ENCODE measurements around the gene TRAPPC12. TPM values are rescaled to one million over a fixed set of nuclear protein-coding genes. Genes with fewer than 3 reads are reported as not detected.

Gene TRAPPC12
- total and polyA plus RNA-seq, 8 donors: 46.6 to 158 (median 70.7) TPM

DNA sequence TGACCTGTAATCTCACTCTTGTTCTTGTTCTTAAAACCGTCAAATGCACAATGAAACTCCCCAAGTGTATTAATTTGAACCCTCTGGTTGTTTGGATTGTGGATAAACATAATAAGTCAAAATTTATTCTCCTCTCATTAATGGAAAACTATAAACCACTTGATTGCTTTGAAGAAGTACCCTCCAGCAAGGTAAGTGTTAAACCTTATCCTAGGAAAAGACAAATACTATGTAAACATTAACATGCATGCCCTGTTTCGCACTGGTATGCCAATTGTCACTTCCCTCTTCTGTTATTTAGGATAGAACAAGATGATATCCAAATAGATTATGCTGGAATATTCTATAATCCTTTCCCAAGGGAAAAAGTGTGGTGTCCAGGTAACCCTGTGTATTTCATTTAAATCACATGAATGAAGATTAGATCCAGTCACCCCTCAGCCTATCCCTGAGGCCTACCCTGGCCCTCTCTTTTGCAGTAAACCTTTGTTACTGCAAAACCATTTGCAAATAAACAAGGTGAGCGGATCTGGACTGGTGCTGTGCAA, 138.5 kb downstream of the TRAPPC12 start:
- H3K4me3 ChIP-seq: peak overlapping the region; percentile 80 to 97 (median 92)
- H3K27ac ChIP-seq: peak overlapping the region; percentile 95 to 100 (median 100)

GRCh38 chr2:3518496-3519254, 139.2 kb downstream of the TRAPPC12 start:
- WGBS, 5 donors: 0 to 1% (median 0%) methylated on average over 29 to 67 of the region's 67 CpGs
- Histone ChIP-seq H3K4me1 (peaks cover 32 to 61% (median 47%) of the 10 kb centered on the region in 4 donors), H3K27me3 (no peaks in the 10 kb centered on the region), H3K9me3 (peaks cover 0 to 5% (median 0%) of the 10 kb centered on the region in 4 donors), H3K27ac (peak overlapping the region; percentile 95 to 100 (median 100)), H3K4me3 (peak overlapping the region; percentile 80 to 97 (median 92)), H3K36me3 (peaks cover 4 to 11% (median 7%) of the 10 kb centered on the region in 4 donors)
- peak; percentile 97 to 100 for DNase-seq
- TF ChIP-seq POLR2AphosphoS5 (IDR thresholded peaks at IDR 0.05) (peak in 2 of 3 donors; percentile 72 to 89), EP300 (IDR thresholded peaks at IDR 0.05) (no peak), POLR2A (IDR thresholded peaks at IDR 0.05) (no peak), CTCF (IDR thresholded peaks at IDR 0.05) (no peak)
- intact Hi-C loops (cut with DNase I; ENCODE audit: low total_unique reads): no loop called here

More for the DNA sequence above, 138.5 kb downstream of the TRAPPC12 start:
- TF ChIP-seq POLR2A (IDR thresholded peaks at IDR 0.05): no peak
- TF ChIP-seq POLR2AphosphoS5 (IDR thresholded peaks at IDR 0.05): no peak
- no peak for TF ChIP-seq CTCF (IDR thresholded peaks at IDR 0.05)
- TF ChIP-seq EP300 (IDR thresholded peaks at IDR 0.05): no peak
- no peaks in the 10 kb centered on the region for H3K27me3 ChIP-seq
- intact Hi-C loops (cut with DNase I; ENCODE audit: low total_unique reads): no loop called here
- DNase-seq: no peak
- WGBS, 5 donors: 20 to 24% (median 23%) methylated on average over 3 of the region's 3 CpGs
- H3K9me3 ChIP-seq: peaks cover 0 to 5% (median 0%) of the 10 kb centered on the region in 4 donors
- peaks cover 28 to 54% (median 44%) of the 10 kb centered on the region in 4 donors for H3K4me1 ChIP-seq
- H3K36me3 ChIP-seq: peaks cover 8 to 18% (median 14%) of the 10 kb centered on the region in 4 donors

DNA sequence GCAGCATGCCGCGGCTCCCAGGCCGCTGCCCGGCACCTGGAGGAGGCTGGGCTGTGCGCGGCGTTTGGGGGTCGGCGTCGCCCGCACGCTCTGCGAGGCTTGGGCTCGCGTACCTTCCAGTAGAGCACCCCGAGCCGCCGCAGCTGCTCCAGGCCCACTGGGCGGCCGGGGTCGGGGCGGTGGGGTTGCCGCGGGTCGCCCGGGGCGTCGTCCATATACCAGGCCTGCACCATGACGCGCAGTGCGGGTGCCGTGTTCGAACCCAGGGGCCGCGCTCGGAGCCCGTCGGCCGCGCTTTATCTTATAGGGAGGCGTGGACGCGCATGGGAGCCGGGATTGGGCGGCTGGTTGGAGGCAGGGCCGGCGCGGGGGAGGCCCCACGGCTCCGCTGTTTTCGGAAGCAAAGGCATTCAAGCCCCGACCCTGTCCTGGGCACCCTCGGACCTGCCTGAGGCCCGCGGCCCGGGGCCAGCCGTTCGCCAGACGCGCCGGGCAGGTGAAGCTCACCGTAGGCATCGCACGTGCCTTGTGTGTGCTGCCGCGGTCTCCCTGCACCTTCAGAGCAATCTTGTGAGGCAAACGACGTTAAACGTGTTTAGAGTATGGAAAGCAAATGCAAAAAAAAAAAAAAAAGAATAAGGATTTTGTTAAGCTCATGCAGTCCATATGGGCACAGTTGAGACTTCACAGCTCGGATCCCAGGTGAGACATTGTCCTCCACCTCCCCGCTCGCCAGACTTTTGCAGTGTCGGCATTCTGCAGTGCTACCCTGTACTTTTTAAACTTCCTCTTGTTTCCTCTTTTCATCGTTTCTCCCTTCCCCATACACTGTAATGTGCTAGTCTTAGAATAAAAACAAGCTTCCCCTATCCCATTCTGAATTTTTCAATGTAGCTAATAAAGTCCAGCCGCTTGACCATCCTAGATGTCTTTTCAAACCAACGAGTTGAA, 140.0 kb downstream of the TRAPPC12 start, which contains the start of gene ADI1:
Gene ADI1 (minus strand): TSS at position 277 of the 951 bp plus-strand sequence. CDS start 44 bp downstream, at position 233.
- WGBS, 5 donors: 1 to 2% (median 2%) methylated on average over 45 to 76 of the region's 76 CpGs
- intact Hi-C loops (cut with DNase I; ENCODE audit: low total_unique reads): no loop called here
- TF ChIP-seq EP300 (IDR thresholded peaks at IDR 0.05) (no peak), CTCF (IDR thresholded peaks at IDR 0.05) (no peak), POLR2AphosphoS5 (IDR thresholded peaks at IDR 0.05) (peak in 2 of 3 donors; percentile 88), POLR2A (IDR thresholded peaks at IDR 0.05) (peak in 2 of 4 donors; percentile 12 to 57)
- Histone ChIP-seq H3K9me3 (peaks cover 0 to 5% (median 0%) of the 10 kb centered on the region in 4 donors), H3K27me3 (no peaks in the 10 kb centered on the region), H3K4me3 (peak within 1 kb of the TSS; percentile 80 to 97 (median 92)), H3K4me1 (peaks cover 40 to 69% (median 55%) of the 10 kb centered on the region in 4 donors), H3K36me3 (peaks cover 0 to 7% (median 4%) of the 10 kb centered on the region in 4 donors), H3K27ac (peak within 1 kb of the TSS; percentile 95 to 100 (median 100))
- peak; percentile 89 to 93 for DNase-seq
